Measurements from ENCODE around the gene NEUROD4.

The NEUROD4 gene

DNA sequence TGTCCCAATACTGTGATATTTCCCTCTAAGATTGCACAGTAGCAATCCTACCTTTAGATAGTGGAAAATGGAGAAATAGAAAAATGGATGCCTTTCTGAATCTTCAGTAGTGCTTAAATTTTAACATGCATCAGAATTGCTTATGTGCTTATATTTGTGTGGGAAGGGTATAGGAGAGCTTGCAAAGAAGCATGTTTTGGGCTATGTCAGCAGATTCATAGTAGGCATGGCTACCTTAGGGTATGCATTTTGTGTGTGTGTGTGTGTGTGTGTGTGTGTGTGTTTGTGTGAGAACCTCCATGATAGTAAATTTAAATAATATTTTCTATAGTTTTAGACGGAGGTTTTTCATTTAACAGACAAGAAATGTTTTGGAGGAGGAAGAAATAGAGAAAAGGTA is 38.3 kb downstream of the NEUROD4 start:
- TF ChIP-seq SIN3A (IDR thresholded peaks at IDR 0.05; ENCODE audit: borderline replicate concordance, insufficient read depth, low read length) (no peak), POLR2AphosphoS5 (IDR thresholded peaks at IDR 0.05; ENCODE audit: low read depth, low read length) (no peak), FOXP2 (optimal IDR thresholded peaks at IDR 0.05; ENCODE audit: borderline replicate concordance, extremely low read depth, extremely low read length, insufficient read depth) (no peak), TAF1 (IDR thresholded peaks at IDR 0.05; ENCODE audit: borderline replicate concordance, insufficient read depth, low read length) (no peak)
- TF ChIP-seq, protein P1, sequence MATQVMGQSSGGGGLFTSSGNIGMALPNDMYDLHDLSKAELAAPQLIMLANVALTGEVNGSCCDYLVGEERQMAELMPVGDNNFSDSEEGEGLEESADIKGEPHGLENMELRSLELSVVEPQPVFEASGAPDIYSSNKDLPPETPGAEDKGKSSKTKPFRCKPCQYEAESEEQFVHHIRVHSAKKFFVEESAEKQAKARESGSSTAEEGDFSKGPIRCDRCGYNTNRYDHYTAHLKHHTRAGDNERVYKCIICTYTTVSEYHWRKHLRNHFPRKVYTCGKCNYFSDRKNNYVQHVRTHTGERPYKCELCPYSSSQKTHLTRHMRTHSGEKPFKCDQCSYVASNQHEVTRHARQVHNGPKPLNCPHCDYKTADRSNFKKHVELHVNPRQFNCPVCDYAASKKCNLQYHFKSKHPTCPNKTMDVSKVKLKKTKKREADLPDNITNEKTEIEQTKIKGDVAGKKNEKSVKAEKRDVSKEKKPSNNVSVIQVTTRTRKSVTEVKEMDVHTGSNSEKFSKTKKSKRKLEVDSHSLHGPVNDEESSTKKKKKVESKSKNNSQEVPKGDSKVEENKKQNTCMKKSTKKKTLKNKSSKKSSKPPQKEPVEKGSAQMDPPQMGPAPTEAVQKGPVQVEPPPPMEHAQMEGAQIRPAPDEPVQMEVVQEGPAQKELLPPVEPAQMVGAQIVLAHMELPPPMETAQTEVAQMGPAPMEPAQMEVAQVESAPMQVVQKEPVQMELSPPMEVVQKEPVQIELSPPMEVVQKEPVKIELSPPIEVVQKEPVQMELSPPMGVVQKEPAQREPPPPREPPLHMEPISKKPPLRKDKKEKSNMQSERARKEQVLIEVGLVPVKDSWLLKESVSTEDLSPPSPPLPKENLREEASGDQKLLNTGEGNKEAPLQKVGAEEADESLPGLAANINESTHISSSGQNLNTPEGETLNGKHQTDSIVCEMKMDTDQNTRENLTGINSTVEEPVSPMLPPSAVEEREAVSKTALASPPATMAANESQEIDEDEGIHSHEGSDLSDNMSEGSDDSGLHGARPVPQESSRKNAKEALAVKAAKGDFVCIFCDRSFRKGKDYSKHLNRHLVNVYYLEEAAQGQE (IDR thresholded peaks at IDR 0.05; ENCODE audit: insufficient read depth in 1 of 2, low read depth in 2 of 2, low read length in 2 of 2): no peak

DNA sequence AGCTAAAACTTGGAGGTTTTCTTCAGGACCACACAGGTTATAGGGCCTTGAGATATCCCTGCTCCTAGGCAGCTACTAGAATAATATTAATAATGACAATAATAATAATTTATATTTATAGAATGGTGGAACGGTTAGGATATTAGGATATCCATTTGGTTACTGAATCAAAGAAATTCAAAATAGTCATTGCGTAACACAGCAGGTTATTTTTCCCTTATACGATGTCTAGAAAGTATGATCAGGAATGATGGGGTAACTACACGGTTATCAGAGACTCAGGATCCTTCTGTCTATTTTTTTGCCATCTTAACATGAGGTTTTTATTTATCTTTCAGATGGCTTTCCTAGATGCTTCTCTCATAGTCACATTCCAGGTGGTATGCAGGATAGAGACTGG is 39.0 kb downstream of the NEUROD4 start:
- TF ChIP-seq POLR2AphosphoS5 (IDR thresholded peaks at IDR 0.05; ENCODE audit: low read depth, low read length) (no peak), TAF1 (IDR thresholded peaks at IDR 0.05; ENCODE audit: borderline replicate concordance, insufficient read depth, low read length) (no peak), SIN3A (IDR thresholded peaks at IDR 0.05; ENCODE audit: borderline replicate concordance, insufficient read depth, low read length) (no peak), FOXP2 (optimal IDR thresholded peaks at IDR 0.05; ENCODE audit: borderline replicate concordance, extremely low read depth, extremely low read length, insufficient read depth) (no peak)
- TF ChIP-seq, protein P1 (IDR thresholded peaks at IDR 0.05; ENCODE audit: insufficient read depth in 1 of 2, low read depth in 2 of 2, low read length in 2 of 2): no peak

DNA sequence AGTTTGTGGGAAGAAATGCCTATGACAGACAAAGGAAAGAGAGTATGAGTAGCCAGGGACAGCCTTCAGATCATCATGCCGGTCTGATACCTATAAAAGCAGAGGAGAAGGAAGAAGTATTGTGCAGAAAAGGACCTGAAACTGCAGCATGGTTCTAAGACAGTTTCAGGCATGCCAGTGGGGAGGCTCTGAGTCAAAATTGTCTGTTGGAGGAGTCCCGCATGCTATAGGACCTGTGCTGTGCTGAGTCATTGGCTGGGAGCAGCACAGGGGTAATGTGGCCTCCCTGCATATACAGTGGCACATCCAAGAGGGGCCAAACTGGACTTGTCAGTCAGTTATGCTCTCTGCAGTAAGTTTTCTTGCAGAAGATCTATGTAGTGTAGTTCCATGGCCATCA is 40.7 kb downstream of the NEUROD4 start:
- TF ChIP-seq POLR2AphosphoS5 (IDR thresholded peaks at IDR 0.05; ENCODE audit: low read depth, low read length): no peak
- TF ChIP-seq TAF1 (IDR thresholded peaks at IDR 0.05; ENCODE audit: borderline replicate concordance, insufficient read depth, low read length): no peak
- no peak for TF ChIP-seq SIN3A (IDR thresholded peaks at IDR 0.05; ENCODE audit: borderline replicate concordance, insufficient read depth, low read length)
- TF ChIP-seq, protein P1 (IDR thresholded peaks at IDR 0.05; ENCODE audit: insufficient read depth in 1 of 2, low read depth in 2 of 2, low read length in 2 of 2): no peak
- no peak for TF ChIP-seq FOXP2 (optimal IDR thresholded peaks at IDR 0.05; ENCODE audit: borderline replicate concordance, extremely low read depth, extremely low read length, insufficient read depth)

DNA sequence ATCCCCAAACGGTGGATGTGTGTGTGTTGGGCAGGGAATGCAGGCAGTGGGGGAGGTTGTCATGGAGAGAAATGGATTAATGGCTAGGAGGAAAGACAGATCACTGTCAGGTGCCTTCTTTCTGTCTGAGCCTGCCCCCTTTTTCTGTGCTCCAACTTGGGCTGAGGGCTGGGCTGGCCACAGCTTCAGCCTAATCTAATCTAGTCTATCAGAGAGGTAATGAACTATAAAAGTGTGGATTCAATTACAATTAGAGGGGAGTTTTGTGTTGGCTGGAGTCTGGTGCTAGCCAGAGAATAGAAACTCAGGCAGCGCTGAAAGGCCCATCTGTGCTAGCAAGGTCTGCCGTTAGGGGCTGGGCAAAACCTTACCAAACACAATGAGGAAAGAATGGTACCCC is 41.2 kb downstream of the NEUROD4 start:
- TF ChIP-seq TAF1 (IDR thresholded peaks at IDR 0.05; ENCODE audit: borderline replicate concordance, insufficient read depth, low read length) (no peak), FOXP2 (optimal IDR thresholded peaks at IDR 0.05; ENCODE audit: borderline replicate concordance, extremely low read depth, extremely low read length, insufficient read depth) (no peak), POLR2AphosphoS5 (IDR thresholded peaks at IDR 0.05; ENCODE audit: low read depth, low read length) (no peak), SIN3A (IDR thresholded peaks at IDR 0.05; ENCODE audit: borderline replicate concordance, insufficient read depth, low read length) (no peak)
- TF ChIP-seq, protein P1 (IDR thresholded peaks at IDR 0.05; ENCODE audit: insufficient read depth in 1 of 2, low read depth in 2 of 2, low read length in 2 of 2): no peak

DNA sequence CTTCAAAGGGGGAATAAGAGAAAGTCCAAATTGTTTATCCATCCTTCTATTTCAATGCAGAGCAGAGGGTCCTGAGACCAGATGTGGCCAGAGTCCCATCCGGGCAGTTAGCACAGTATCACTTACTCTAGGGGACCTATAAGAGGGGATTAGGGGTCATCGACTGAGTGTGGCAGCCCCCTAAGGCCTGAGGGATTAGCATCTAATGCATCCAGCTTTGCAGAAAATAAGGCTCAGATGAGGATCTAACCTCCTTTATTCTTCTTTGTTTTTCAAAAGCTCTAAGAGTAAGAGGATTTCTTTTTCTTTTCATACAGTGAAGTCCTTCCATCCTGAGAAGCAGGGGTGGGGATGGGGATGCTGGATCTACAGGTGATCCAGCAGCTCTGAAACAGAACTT is 43.5 kb downstream of the NEUROD4 start:
- TF ChIP-seq TAF1 (IDR thresholded peaks at IDR 0.05; ENCODE audit: borderline replicate concordance, insufficient read depth, low read length) (no peak), SIN3A (IDR thresholded peaks at IDR 0.05; ENCODE audit: borderline replicate concordance, insufficient read depth, low read length) (no peak), POLR2AphosphoS5 (IDR thresholded peaks at IDR 0.05; ENCODE audit: low read depth, low read length) (no peak), FOXP2 (optimal IDR thresholded peaks at IDR 0.05; ENCODE audit: borderline replicate concordance, extremely low read depth, extremely low read length, insufficient read depth) (no peak)
- TF ChIP-seq, protein P1 (IDR thresholded peaks at IDR 0.05; ENCODE audit: insufficient read depth in 1 of 2, low read depth in 2 of 2, low read length in 2 of 2): no peak

Measured in PFSK-1 (cell line).